Measurements from ENCODE around the gene FCHSD2.

FCHSD2 gene

DNA sequence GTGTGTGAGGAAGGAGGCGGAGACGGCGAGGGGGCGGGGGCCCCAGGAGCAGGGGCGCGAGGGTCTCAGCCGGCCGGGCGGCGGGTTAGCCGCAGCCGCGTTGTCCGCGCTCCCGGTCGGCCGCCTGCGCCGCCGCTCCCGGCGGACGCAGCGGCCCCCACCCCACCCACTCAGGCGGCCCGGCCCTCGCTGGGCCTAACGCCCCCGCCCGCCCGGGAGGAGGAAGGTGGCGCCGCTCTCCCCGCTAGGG lies at the start of gene FCHSD2:
TSS of gene FCHSD2 (minus strand) at position 191 of the 250 bp plus-strand sequence. CDS start 441 bp downstream, outside the sequence.
- TF ChIP-seq, protein P1, sequence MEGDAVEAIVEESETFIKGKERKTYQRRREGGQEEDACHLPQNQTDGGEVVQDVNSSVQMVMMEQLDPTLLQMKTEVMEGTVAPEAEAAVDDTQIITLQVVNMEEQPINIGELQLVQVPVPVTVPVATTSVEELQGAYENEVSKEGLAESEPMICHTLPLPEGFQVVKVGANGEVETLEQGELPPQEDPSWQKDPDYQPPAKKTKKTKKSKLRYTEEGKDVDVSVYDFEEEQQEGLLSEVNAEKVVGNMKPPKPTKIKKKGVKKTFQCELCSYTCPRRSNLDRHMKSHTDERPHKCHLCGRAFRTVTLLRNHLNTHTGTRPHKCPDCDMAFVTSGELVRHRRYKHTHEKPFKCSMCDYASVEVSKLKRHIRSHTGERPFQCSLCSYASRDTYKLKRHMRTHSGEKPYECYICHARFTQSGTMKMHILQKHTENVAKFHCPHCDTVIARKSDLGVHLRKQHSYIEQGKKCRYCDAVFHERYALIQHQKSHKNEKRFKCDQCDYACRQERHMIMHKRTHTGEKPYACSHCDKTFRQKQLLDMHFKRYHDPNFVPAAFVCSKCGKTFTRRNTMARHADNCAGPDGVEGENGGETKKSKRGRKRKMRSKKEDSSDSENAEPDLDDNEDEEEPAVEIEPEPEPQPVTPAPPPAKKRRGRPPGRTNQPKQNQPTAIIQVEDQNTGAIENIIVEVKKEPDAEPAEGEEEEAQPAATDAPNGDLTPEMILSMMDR (IDR thresholded peaks at IDR 0.05), result no peak

DNA sequence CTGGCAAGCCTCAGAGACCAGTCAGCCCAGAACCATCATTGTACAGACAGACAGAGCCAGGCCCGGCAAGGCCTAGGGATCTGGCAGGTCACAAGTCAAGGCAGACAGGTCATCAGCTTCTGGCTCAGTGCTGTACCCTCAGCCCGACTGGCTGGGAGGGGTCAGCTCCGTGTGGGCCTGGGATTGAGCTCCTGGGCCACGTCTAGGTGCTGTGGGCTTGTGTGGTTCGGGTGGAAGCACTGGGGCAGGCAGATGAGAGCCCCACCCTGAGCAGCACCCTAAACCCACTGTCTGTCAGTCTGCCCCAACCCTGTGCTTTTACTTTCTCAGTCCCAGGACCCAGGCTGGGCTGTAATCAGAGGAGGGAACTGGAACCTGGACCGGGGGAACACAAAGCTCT lies 49.0 kb upstream of the FCHSD2 start:
- TF ChIP-seq, protein P1 (IDR thresholded peaks at IDR 0.05), result no peak

DNA sequence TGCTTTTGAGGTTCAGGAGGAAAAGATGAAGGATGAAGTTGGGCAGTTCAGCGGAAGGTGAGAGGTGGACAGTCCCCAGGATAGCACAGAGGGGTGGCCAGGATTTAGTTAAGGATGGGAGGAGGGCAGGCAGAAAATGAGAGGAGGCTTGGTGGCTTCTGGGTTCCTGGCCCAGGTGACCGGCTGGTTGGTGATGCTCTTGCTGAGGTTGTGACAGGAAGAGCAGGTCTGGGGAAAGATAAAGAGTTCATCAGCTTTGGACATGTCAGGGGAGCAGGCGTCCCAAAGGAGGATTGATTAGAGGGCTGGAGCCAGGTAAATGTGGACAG lies 48.4 kb upstream of the FCHSD2 start:
- TF ChIP-seq, protein P1 (IDR thresholded peaks at IDR 0.05), result no peak

DNA sequence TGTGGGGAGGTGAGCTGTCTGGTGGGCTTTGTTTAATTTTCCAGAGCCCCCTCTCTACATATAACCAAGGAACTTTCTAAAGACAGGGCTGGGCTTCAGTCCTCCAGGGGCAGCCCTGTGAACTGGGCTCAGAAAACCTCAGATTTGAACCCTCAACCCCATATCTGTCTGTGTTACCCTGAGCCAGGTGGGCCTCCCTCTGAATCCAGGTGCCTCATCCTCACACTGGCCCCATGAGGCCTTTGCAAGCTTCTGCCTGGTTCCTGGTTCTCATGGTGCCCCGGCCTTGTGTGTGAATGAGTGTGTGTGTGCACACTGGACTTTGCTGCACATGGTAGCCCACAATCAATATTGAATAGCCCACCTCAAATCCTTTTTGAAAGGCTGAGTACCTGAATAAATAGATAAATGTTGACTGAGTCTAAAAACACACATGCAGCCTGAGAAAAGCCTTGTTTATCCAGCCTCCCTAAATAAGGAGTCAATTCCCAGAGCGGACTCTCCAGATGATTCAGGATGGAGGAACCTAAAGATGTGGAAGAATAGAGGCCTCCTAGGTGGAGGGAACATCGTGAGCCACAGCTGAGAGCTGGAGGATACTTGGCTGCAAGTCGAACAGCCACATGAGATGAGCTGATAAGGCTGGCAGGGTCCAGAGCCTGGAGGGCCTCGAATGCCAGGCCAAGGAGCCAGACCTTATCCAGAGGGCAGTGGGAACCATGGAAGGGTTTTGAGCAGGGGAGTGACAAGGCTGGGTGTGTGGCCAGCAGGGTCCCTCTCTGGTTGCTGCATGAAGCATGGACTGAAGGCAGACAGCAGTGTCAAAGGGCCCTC lies 47.8 kb upstream of the FCHSD2 start:
- TF ChIP-seq, protein P1 (IDR thresholded peaks at IDR 0.05), result no peak

DNA sequence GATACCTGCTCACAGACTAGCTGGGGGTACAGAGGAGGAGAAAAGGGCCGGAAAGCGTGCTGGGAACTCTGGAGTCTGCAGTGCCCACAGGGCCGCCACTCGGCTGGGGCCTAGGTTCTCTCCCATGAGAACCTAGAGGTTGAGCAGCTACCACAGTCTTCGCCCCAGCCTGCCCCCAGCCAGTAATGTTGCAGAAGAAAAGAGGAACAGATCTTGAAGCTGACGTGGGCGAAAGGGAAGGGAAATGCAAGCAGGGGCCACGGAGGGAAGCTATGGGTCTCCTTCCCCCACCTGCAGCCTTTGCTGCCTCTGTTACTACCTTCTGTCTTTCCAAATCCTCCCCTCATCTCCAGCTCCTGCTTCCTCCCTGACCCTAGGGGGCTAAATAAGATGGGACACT lies 47.2 kb upstream of the FCHSD2 start:
- TF ChIP-seq, protein P1 (IDR thresholded peaks at IDR 0.05), result no peak

DNA sequence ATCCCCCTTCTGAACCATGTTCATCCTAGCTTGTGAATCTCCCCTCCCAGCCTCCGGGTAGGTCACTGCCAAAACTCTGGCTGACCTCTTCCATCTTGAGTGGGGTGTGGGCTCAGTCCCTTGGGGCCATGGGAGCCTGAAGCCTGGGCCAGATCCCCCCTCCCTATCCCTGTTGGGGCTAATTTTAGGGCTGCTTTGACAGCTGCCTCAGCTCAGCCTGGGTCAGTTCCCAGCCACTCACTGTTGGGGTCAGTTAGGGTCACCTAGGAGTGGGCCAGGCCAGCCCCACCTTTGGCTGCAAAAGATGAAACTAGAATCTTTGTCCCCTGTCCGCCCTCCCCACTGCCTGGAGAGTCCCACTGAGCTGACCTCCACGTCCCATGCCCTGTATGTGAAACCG lies 46.2 kb upstream of the FCHSD2 start:
- TF ChIP-seq, protein P1 (IDR thresholded peaks at IDR 0.05), result no peak

DNA sequence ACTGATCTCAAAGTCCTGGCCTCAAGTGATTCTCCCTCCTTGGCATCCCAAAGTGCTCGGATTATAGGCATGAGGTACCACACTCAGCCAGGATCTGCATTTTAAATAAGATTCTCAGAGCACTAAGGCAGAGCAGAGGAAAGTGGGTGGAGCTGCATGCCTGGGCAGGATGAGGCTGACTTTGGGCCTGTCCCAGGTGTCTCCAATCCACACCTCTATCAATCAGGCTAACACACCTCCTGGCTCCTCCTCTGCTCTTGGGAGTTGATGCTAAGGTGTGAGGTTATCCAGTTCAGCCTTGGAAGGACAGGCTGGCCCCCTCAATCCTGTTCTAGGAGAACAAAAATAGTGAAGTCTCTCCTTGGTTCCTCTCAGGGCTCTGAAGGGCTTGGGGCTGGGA lies 45.7 kb upstream of the FCHSD2 start:
- TF ChIP-seq, protein P1 (IDR thresholded peaks at IDR 0.05), result no peak

DNA sequence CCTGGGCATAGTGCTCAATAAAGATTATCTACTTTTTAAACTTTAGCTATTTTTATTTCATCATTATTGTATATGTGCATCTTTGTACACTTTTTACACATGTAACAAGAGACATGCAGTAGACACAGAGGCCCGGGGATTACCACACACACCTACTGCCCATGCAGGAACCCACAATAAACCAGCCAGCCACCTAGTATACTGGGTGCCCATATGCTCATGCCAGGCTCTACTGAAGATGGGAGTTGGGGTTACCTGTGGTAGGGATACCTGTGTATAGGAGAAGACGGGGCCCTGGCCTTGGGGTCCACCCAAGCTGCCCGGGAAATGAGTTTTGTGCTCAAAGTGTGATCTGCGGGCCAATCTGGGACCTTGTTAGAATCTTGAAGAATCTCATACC lies 44.8 kb upstream of the FCHSD2 start:
- TF ChIP-seq, protein P1 (IDR thresholded peaks at IDR 0.05), result no peak
